ENCODE data around the gene GNAZ. TPM values are rescaled to one million over a fixed set of nuclear protein-coding genes. Genes with fewer than 3 reads are reported as not detected.

The GNAZ gene
- total RNA-seq, 1 experiment from 2014 or later, result 0.48 TPM

DNA sequence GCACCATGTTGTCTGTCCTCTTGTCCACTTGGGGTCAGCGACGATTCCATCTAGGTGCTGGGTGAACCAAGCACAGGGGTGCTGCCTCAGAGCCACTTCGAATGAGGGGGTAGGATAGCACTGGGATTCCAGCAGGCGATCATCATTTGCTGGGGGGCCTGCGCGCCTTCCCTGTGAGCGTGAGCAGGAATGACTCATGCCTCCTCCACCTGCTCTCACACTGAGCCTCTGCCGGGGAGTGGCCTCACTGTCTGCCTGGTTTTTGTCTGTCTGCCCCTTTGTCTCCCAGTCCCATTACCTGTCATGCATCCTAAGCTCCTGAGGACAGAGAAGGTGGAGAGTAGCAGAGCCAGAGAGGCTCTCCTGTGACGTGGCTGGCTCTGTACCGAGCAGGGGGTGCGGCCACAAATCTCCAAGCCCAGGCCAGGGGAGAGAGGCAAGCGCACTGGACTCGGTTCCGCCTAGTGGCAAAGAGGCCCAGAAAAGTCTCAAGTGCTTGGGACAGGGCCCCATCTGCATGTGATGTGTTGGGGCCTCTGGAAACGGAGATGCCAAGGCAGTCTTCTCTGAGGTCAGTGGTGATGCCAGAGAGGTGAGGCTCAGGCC is 40.7 kb downstream of the GNAZ start:
- Histone ChIP-seq H3K4me3 (ENCODE audit: low read depth, low read length) (no peak overlapping the region), H3K9me3 (no peaks in the 10 kb centered on the region), H3K4me1 (no peaks in the 10 kb centered on the region), H3K36me3 (ENCODE audit: control insufficient read depth, insufficient read depth, low read length) (no peaks in the 10 kb centered on the region), H3K27me3 (replicated peaks; ENCODE audit: control insufficient read depth, insufficient read depth, low read length) (no peaks in the 10 kb centered on the region)
- Mint-ChIP-seq H3K36me3 (ENCODE audit: insufficient read depth, unreplicated experiment) (no peaks in the 10 kb centered on the region), H3K27me3 (ENCODE audit: insufficient read depth, unreplicated experiment) (no peaks in the 10 kb centered on the region), H3K4me3 (ENCODE audit: unreplicated experiment) (no peak overlapping the region), H3K4me1 (ENCODE audit: low read depth, unreplicated experiment) (no peaks in the 10 kb centered on the region), H3K27ac (ENCODE audit: unreplicated experiment) (no peak overlapping the region), H3K9me3 (ENCODE audit: unreplicated experiment) (no peaks in the 10 kb centered on the region)
- ChIA-PET CTCF (no interaction called here), POLR2A (no interaction called here)
- TF ChIP-seq, protein P1, sequence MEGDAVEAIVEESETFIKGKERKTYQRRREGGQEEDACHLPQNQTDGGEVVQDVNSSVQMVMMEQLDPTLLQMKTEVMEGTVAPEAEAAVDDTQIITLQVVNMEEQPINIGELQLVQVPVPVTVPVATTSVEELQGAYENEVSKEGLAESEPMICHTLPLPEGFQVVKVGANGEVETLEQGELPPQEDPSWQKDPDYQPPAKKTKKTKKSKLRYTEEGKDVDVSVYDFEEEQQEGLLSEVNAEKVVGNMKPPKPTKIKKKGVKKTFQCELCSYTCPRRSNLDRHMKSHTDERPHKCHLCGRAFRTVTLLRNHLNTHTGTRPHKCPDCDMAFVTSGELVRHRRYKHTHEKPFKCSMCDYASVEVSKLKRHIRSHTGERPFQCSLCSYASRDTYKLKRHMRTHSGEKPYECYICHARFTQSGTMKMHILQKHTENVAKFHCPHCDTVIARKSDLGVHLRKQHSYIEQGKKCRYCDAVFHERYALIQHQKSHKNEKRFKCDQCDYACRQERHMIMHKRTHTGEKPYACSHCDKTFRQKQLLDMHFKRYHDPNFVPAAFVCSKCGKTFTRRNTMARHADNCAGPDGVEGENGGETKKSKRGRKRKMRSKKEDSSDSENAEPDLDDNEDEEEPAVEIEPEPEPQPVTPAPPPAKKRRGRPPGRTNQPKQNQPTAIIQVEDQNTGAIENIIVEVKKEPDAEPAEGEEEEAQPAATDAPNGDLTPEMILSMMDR (IDR thresholded peaks at IDR 0.05; ENCODE audit: insufficient read depth in 1 of 2, low read depth in 1 of 2, low read length in 1 of 2, severe bottlenecking in 1 of 2, unreplicated experiment in 1 of 2), result no peak
- DNase-seq, result no peak
- BruUV-seq (replicated peaks), result no TSS peak
- intact Hi-C loops (cut with micrococcal nuclease; ENCODE audit: unreplicated experiment), result no loop called here

DNA sequence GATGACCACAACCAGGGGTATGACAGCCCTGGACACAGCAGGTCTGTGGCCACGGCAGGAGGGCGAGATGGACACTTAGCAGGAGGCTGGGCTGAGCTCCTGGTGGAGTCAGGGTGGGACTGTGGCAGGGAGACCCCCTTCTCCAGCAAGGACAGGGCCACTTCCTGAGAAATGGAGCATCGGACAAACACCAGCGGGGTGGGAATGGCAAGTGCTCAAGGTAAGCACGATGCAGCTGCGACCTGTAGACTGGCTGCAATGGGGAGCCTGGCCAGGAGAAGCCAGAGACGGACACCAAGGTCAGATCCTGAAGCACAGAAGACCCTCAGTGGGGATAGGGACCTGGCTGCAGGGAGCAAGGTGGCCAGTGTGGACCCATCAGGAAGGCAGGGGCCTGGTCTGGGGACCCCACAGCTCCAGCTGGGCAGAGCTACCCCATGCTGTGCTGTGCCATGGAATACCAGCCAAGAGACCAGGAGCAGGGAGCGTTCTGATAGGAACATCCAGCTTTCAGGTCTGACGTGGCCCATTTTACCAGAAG is 42.2 kb downstream of the GNAZ start:
- CTCF ChIA-PET, result interaction anchor here (1.4 kb wide), 1 partner anchor 153 kb away, joined by 5 read pairs; no protein-coding TSS in a partner anchor
- H3K9me3 ChIP-seq, result no peaks in the 10 kb centered on the region
- no peaks in the 10 kb centered on the region for H3K9me3 Mint-ChIP-seq (ENCODE audit: unreplicated experiment)
- no peak overlapping the region for H3K4me3 ChIP-seq (ENCODE audit: low read depth, low read length)
- TF ChIP-seq, protein P1 (IDR thresholded peaks at IDR 0.05; ENCODE audit: insufficient read depth in 1 of 2, low read depth in 1 of 2, low read length in 1 of 2, severe bottlenecking in 1 of 2, unreplicated experiment in 1 of 2), result no peak
- POLR2A ChIA-PET, result no interaction called here
- H3K4me1 Mint-ChIP-seq (ENCODE audit: low read depth, unreplicated experiment), result no peaks in the 10 kb centered on the region
- H3K27me3 Mint-ChIP-seq (ENCODE audit: insufficient read depth, unreplicated experiment), result no peaks in the 10 kb centered on the region
- intact Hi-C loops (cut with micrococcal nuclease; ENCODE audit: unreplicated experiment), result no loop called here
- no peaks in the 10 kb centered on the region for H3K36me3 ChIP-seq (ENCODE audit: control insufficient read depth, insufficient read depth, low read length)
- H3K4me1 ChIP-seq, result no peaks in the 10 kb centered on the region
- no peak overlapping the region for H3K27ac Mint-ChIP-seq (ENCODE audit: unreplicated experiment)
- no peak overlapping the region for H3K4me3 Mint-ChIP-seq (ENCODE audit: unreplicated experiment)
- no TSS peak for BruUV-seq (replicated peaks)
- no peak for DNase-seq
- no peaks in the 10 kb centered on the region for H3K27me3 ChIP-seq (replicated peaks; ENCODE audit: control insufficient read depth, insufficient read depth, low read length)
- H3K36me3 Mint-ChIP-seq (ENCODE audit: insufficient read depth, unreplicated experiment), result no peaks in the 10 kb centered on the region

- Mint-ChIP-seq H3K4me1 (ENCODE audit: low read depth, unreplicated experiment) (no peaks in the 10 kb centered on the region), H3K4me3 (ENCODE audit: unreplicated experiment) (no peak overlapping the region), H3K27ac (ENCODE audit: unreplicated experiment) (no peak overlapping the region), H3K36me3 (ENCODE audit: insufficient read depth, unreplicated experiment) (no peaks in the 10 kb centered on the region), H3K9me3 (ENCODE audit: unreplicated experiment) (no peaks in the 10 kb centered on the region), H3K27me3 (ENCODE audit: insufficient read depth, unreplicated experiment) (no peaks in the 10 kb centered on the region)
- no peaks in the 10 kb centered on the region for H3K36me3 ChIP-seq (ENCODE audit: control insufficient read depth, insufficient read depth, low read length)
- CTCF ChIA-PET, result interaction anchor here (1.4 kb wide), 1 partner anchor 154 kb away, joined by 5 read pairs; no protein-coding TSS in a partner anchor
- TF ChIP-seq, protein P1 (IDR thresholded peaks at IDR 0.05; ENCODE audit: insufficient read depth in 1 of 2, low read depth in 1 of 2, low read length in 1 of 2, severe bottlenecking in 1 of 2, unreplicated experiment in 1 of 2), result no peak
- H3K4me1 ChIP-seq, result no peaks in the 10 kb centered on the region
- POLR2A ChIA-PET, result no interaction called here
- DNase-seq, result no peak
- intact Hi-C loops (cut with micrococcal nuclease; ENCODE audit: unreplicated experiment), result no loop called here
- H3K27me3 ChIP-seq (replicated peaks; ENCODE audit: control insufficient read depth, insufficient read depth, low read length), result no peaks in the 10 kb centered on the region
- H3K4me3 ChIP-seq (ENCODE audit: low read depth, low read length), result no peak overlapping the region
- no peaks in the 10 kb centered on the region for H3K9me3 ChIP-seq
- no TSS peak for BruUV-seq (replicated peaks)
These were observed 42.9 kb downstream of the GNAZ start for GRCh38 chr22:23113067-23113846.
